Ishikawa (cell line): ENCODE data around the gene COMT.

Experiments used
- CEBPB ChIP-seq: IDR thresholded peaks from 2 replicates; pipeline ENCODE4 v1.6.1; 2012
- CREB1 ChIP-seq: IDR thresholded peaks from 2 replicates; pipeline ENCODE4 v1.6.1; 2012; ENCODE audit warnings: low read depth
- EGR1 ChIP-seq: IDR thresholded peaks from 2 replicates; pipeline ENCODE4 v1.6.1; 2012
- EP300 ChIP-seq: IDR thresholded peaks from 2 replicates; pipeline ENCODE4 v1.6.1; 2012; ENCODE audit warnings: borderline replicate concordance
- FOXM1 ChIP-seq: IDR thresholded peaks from 2 replicates; pipeline ENCODE4 v1.6.1; 2012; ENCODE audit warnings: low read depth, borderline replicate concordance
- RAD21 ChIP-seq: IDR thresholded peaks from 2 replicates; pipeline ENCODE4 v1.6.1; 2012; ENCODE audit warnings: low read depth
- TAF1 ChIP-seq: IDR thresholded peaks from 2 replicates; pipeline ENCODE4 v1.6.1; 2012; ENCODE audit warnings: low read depth, mild to moderate bottlenecking
- ZBTB7A ChIP-seq: IDR thresholded peaks from 2 replicates; pipeline ENCODE4 v1.6.1; 2012; ENCODE audit warnings: low read depth
- TF ChIP-seq, protein P1 (sequence below): IDR thresholded peaks from 2 replicates; pipeline ENCODE4 v1.6.1; 2012
- TF ChIP-seq, protein P2 (sequence below): IDR thresholded peaks from 2 replicates; pipeline ENCODE4 v1.6.1; 2012; ENCODE audit warnings: low read depth, mild to moderate bottlenecking

DNA sequence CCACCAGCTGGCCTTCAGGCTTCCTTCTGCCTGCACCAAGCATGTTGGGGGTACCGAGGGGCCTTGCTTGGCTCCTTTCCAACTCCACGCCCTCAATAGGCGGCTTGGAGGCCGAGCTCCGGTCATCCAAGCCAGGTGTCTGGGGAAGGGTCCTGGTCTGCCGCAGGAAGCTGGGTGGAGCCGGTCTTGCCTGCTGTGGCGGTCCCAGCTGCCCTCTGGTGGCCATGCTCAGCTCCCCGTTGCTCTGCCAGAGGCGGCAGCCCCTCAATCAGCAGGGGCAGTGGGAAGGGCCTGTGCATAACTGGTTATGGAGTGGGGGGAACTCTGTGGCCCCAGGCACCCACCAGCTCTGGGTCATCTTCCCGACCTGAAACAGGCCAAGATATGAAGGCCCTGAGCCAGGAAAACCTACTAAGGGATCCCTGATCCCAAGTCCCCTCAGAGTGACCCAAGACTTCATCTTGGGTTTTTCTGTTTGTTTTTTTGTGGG, 71.9 kb downstream of the COMT start:
- TF ChIP-seq CEBPB (no peak), EP300 (no peak), RAD21 (peak; percentile 60), CREB1 (no peak), TAF1 (no peak), FOXM1 (no peak), EGR1 (no peak), ZBTB7A (no peak)
- TF ChIP-seq, protein P1, sequence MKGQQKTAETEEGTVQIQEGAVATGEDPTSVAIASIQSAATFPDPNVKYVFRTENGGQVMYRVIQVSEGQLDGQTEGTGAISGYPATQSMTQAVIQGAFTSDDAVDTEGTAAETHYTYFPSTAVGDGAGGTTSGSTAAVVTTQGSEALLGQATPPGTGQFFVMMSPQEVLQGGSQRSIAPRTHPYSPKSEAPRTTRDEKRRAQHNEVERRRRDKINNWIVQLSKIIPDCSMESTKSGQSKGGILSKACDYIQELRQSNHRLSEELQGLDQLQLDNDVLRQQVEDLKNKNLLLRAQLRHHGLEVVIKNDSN = no peak
- TF ChIP-seq, protein P2, sequence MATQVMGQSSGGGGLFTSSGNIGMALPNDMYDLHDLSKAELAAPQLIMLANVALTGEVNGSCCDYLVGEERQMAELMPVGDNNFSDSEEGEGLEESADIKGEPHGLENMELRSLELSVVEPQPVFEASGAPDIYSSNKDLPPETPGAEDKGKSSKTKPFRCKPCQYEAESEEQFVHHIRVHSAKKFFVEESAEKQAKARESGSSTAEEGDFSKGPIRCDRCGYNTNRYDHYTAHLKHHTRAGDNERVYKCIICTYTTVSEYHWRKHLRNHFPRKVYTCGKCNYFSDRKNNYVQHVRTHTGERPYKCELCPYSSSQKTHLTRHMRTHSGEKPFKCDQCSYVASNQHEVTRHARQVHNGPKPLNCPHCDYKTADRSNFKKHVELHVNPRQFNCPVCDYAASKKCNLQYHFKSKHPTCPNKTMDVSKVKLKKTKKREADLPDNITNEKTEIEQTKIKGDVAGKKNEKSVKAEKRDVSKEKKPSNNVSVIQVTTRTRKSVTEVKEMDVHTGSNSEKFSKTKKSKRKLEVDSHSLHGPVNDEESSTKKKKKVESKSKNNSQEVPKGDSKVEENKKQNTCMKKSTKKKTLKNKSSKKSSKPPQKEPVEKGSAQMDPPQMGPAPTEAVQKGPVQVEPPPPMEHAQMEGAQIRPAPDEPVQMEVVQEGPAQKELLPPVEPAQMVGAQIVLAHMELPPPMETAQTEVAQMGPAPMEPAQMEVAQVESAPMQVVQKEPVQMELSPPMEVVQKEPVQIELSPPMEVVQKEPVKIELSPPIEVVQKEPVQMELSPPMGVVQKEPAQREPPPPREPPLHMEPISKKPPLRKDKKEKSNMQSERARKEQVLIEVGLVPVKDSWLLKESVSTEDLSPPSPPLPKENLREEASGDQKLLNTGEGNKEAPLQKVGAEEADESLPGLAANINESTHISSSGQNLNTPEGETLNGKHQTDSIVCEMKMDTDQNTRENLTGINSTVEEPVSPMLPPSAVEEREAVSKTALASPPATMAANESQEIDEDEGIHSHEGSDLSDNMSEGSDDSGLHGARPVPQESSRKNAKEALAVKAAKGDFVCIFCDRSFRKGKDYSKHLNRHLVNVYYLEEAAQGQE = no peak
